ENCODE results near the gene COG7.

DNA sequence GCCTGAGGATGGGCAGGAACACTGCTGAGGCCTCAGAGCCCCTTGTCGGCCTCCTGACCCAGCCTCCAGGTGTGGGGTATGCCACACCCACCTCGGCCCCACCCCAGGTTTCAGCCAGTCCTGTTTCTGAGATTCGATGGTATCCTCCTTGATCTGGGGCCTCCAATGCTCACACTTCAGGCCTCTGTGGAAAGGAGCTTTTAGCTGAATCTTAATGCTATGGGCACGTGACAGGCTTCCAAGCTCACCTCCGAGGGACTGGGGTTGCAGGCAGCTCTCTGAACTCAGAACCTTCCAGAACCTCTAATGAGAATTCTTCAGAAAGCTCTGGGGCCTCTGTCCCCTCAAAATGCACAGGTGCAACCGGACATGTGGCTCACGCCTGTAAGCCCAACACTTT is 96.0 kb downstream of the COG7 start:
- TF ChIP-seq POLR2A (IDR thresholded peaks at IDR 0.05) (no peak), POLR2AphosphoS5 (IDR thresholded peaks at IDR 0.05; ENCODE audit: insufficient read depth in 1 of 2, low read depth in 1 of 2) (no peak)
- TF ChIP-seq, protein P1, sequence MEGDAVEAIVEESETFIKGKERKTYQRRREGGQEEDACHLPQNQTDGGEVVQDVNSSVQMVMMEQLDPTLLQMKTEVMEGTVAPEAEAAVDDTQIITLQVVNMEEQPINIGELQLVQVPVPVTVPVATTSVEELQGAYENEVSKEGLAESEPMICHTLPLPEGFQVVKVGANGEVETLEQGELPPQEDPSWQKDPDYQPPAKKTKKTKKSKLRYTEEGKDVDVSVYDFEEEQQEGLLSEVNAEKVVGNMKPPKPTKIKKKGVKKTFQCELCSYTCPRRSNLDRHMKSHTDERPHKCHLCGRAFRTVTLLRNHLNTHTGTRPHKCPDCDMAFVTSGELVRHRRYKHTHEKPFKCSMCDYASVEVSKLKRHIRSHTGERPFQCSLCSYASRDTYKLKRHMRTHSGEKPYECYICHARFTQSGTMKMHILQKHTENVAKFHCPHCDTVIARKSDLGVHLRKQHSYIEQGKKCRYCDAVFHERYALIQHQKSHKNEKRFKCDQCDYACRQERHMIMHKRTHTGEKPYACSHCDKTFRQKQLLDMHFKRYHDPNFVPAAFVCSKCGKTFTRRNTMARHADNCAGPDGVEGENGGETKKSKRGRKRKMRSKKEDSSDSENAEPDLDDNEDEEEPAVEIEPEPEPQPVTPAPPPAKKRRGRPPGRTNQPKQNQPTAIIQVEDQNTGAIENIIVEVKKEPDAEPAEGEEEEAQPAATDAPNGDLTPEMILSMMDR (IDR thresholded peaks at IDR 0.05), result no peak

All from vagina (tissue), 2 donors.